GM12891 (cell line): ENCODE data around the gene ZFHX3.

Experiments
- POLR2A ChIP-seq: IDR thresholded peaks from 2 replicates; pipeline ENCODE4 v1.6.1; 2011; ENCODE audit warnings: low read depth, low read length, control low read depth
- POLR2AphosphoS5 ChIP-seq: IDR thresholded peaks from 2 replicates; pipeline ENCODE4 v1.6.1; 2011; ENCODE audit warnings: low read depth, low read length, control low read depth
- TAF1 ChIP-seq: IDR thresholded peaks from 2 replicates; pipeline ENCODE4 v1.6.1; 2011; ENCODE audit warnings: low read depth, low read length, control low read depth

- TF ChIP-seq TAF1 (no peak), POLR2A (no peak), POLR2AphosphoS5 (no peak)
Observed at GRCh38 chr16:72972878-72973571, 74.9 kb downstream of the ZFHX3 start.
